ENCODE results near the gene MYCBP2.

GRCh38 chr13:77105051-77105450, 221.8 kb downstream of the MYCBP2 start:
- TF ChIP-seq CTCF (conservative IDR thresholded peaks at IDR 0.05 in 1 of 2, IDR thresholded peaks at IDR 0.05 in 1 of 2; ENCODE audit: low read depth in 1 of 2, low read length in 2 of 2) = no peak
- no peak for TF ChIP-seq EZH2 (IDR thresholded peaks at IDR 0.05; ENCODE audit: low read length, missing control alignments)

All from fibroblast of lung (primary cell).